DND-41 (cell line): Measurements from ENCODE around the gene TRIM63.

Experiments
- ATAC-seq: fragments of 200-7000 bp; cut with Tn5 transposase; 3 replicates; pipeline ENCODE4 v1.9.1; 2021; ENCODE audit warnings: low read depth; ENCODE audit not compliant: insufficient read depth
- DNase-seq: peaks from one replicate; pipeline ENCODE4 v3.0.0-alpha.2; 2020
- H2AFZ ChIP-seq: 2 replicates; pipeline ENCODE4 v1.6.0; 2012; ENCODE audit warnings: low read depth, low read length
- H3K27ac ChIP-seq: 2 replicates; pipeline ENCODE4 v1.5.1; 2012; ENCODE audit warnings: low read length, inconsistent platforms
- H3K27me3 ChIP-seq: fragments of 200-600 bp; sonication (generic); 2 replicates; pipeline ENCODE4 v1.6.0; 2012; ENCODE audit warnings: low read length, mild to moderate bottlenecking, inconsistent platforms; ENCODE audit not compliant: insufficient read depth, poor library complexity
- H3K36me3 ChIP-seq: 2 replicates; pipeline ENCODE4 v1.5.1; 2012; ENCODE audit warnings: low read length, inconsistent platforms; ENCODE audit not compliant: insufficient read depth
- H3K4me1 ChIP-seq: 2 replicates; pipeline ENCODE4 v1.5.1; 2012; ENCODE audit warnings: mild to moderate bottlenecking, low read length; ENCODE audit not compliant: insufficient read depth
- H3K4me2 ChIP-seq: 2 replicates; pipeline ENCODE4 v1.6.0; 2012; ENCODE audit warnings: mild to moderate bottlenecking, moderate library complexity, low read length, inconsistent platforms; ENCODE audit not compliant: insufficient read depth
- H3K4me3 ChIP-seq, 2 experiments: fragments of 200-600 bp in 1 of 2; shearing (Covaris generic) in 1 of 2; 2 replicates each; pipeline ENCODE4 v1.5.1; 2012 to 2016; ENCODE audit warnings: inconsistent platforms in 2 of 2, low read length in 2 of 2, mild to moderate bottlenecking in 2 of 2, low read depth in 1 of 2, moderate library complexity in 1 of 2
- H3K79me2 ChIP-seq: 2 replicates; pipeline ENCODE4 v1.6.0; 2012; ENCODE audit warnings: low read length, inconsistent platforms; ENCODE audit not compliant: insufficient read depth
- H3K9ac ChIP-seq: 2 replicates; pipeline ENCODE4 v1.6.0; 2012; ENCODE audit warnings: low read depth, mild to moderate bottlenecking, inconsistent platforms, low read length, moderate library complexity
- H3K9me3 ChIP-seq: 2 replicates; pipeline ENCODE4 v1.5.1; 2012; ENCODE audit warnings: low read length, moderate library complexity, mild to moderate bottlenecking, inconsistent platforms; ENCODE audit not compliant: insufficient read depth, severe bottlenecking
- H4K20me1 ChIP-seq: 2 replicates; pipeline ENCODE4 v1.6.0; 2012; ENCODE audit warnings: low read length; ENCODE audit not compliant: insufficient read depth
- CTCF ChIP-seq: IDR thresholded peaks from 2 replicates; pipeline ENCODE4 v1.5.1; 2012; ENCODE audit warnings: borderline replicate concordance, low read length, moderate library complexity, mild to moderate bottlenecking; ENCODE audit not compliant: poor library complexity, severe bottlenecking; ENCODE audit errors: extremely low read depth
- EZH2 ChIP-seq: IDR thresholded peaks from 3 replicates; pipeline ENCODE4 v1.6.1; 2012; ENCODE audit warnings: borderline replicate concordance, low read depth, mild to moderate bottlenecking, moderate library complexity, low read length, inconsistent platforms; ENCODE audit not compliant: severe bottlenecking

The TRIM63 gene

GRCh38 chr1:26070296-26070962 lies 3.0 kb upstream of the TRIM63 start:
- ATAC-seq = no peak
- Histone ChIP-seq H3K27ac (no peak overlapping the region), H3K4me2 (no peak overlapping the region), H3K9ac (no peak overlapping the region), H3K36me3 (no peaks in the 10 kb centered on the region), H3K4me3 (no peak overlapping the region), H3K27me3 (peaks cover 14% of the 10 kb centered on the region), H3K4me1 (no peaks in the 10 kb centered on the region), H3K9me3 (no peaks in the 10 kb centered on the region), H3K79me2 (no peaks in the 10 kb centered on the region), H4K20me1 (no peaks in the 10 kb centered on the region), H2AFZ (no peak overlapping the region)
- DNase-seq = no peak
- TF ChIP-seq EZH2 (no peak), CTCF (no peak)

- Histone ChIP-seq H3K79me2 (no peaks in the 10 kb centered on the region), H3K9me3 (no peaks in the 10 kb centered on the region)
- no peak for ATAC-seq
Observed at GRCh38 chr1:26069941-26070295, 2.5 kb upstream of the TRIM63 start.

GRCh38 chr1:26066857-26067256 lies 573 bp downstream of the TRIM63 start:
- no peak for ATAC-seq
- H3K27me3 ChIP-seq = peaks cover 14% of the 10 kb centered on the region
- H3K27ac ChIP-seq = no peak overlapping the region
- H3K4me3 ChIP-seq = no peak overlapping the region
- H3K9ac ChIP-seq = no peak overlapping the region
- H2AFZ ChIP-seq = no peak overlapping the region
- no peaks in the 10 kb centered on the region for H3K9me3 ChIP-seq
- H3K79me2 ChIP-seq = no peaks in the 10 kb centered on the region
- H3K36me3 ChIP-seq = no peaks in the 10 kb centered on the region
- TF ChIP-seq CTCF (no peak), EZH2 (no peak)
- no peak overlapping the region for H3K4me2 ChIP-seq
- H4K20me1 ChIP-seq = no peaks in the 10 kb centered on the region
- DNase-seq = no peak
- H3K4me1 ChIP-seq = no peaks in the 10 kb centered on the region

More at GRCh38 chr1:26069941-26070295, 2.5 kb upstream of the TRIM63 start:
- Histone ChIP-seq H4K20me1 (no peaks in the 10 kb centered on the region), H3K4me3 (no peak overlapping the region), H3K27me3 (peaks cover 14% of the 10 kb centered on the region), H3K9ac (no peak overlapping the region), H2AFZ (no peak overlapping the region), H3K36me3 (no peaks in the 10 kb centered on the region), H3K27ac (no peak overlapping the region), H3K4me1 (no peaks in the 10 kb centered on the region), H3K4me2 (no peak overlapping the region)
- no peak for DNase-seq
- no peak for TF ChIP-seq CTCF
- TF ChIP-seq EZH2 = no peak
